Activated T-cell treated with anti-CD3 and anti-CD28 coated beads, Interleukin-2, amount 50 U/mL, for 1 hour (primary cell): ENCODE data around the gene HBD.

ENCODE experiments used
- DNase-seq: peaks from one replicate; pipeline ENCODE4 v3.0.0-alpha.2; 2020

The HBD gene

DNA sequence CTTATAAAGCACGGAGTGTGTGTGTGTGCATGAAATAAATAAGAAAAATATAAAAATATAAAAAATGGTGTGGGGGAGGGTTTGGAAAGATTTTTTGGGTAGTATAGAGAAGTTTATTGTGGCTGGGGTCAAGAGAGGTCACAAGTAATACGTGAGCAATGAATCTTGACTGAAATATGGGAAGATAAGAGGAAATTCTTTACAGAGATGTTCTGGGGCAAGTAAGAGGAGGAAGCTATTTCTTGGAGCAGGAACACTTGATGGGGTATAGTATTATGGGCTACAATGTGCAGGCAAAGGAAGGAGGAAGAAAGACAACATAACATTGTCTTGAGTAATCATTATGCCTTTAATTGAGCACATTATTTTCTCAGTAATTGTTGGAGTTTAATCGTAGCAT lies 2.1 kb downstream of the HBD start:
- no peak for DNase-seq

DNA sequence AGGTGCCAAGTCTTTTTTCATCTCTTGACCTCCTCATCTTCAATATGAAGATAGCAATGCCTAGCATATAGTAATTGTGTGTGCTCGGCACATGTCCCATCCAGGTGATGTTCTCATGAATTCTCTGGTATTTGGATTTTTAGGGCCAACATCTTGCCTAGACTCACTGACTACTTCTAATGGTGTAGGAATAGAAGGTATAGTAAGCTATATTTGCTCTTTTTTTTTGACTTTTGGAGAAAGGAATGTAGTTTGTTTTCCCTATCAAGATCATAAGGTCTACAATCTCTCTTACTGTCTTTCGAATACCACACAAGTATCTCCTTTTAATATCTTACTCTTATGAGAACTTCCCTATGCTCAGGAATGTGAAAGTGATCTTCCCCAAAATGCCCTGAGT lies 3.2 kb downstream of the HBD start:
- no peak for DNase-seq

DNA sequence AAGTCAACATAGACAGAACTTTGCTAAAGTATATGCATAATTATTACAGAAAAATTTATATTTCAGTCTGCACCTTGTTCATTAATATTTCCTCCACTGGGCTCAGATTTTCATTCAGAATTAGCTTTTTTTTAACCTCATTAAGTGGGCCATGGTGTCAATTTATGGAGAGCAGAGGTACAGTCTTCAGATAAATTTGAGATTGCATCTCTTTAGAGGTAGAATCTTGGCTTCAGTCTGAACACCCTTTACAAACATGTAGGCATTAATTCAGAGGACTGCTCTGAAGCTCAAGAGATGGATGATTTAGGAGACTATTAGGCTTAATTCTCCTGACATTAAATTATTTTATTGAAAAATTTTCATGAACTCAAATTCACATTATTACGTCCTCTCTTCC lies 4.0 kb downstream of the HBD start:
- DNase-seq, result no peak

- no peak for DNase-seq
Measured at GRCh38 chr11:5229796-5230195, 4.5 kb downstream of the HBD start.

DNA sequence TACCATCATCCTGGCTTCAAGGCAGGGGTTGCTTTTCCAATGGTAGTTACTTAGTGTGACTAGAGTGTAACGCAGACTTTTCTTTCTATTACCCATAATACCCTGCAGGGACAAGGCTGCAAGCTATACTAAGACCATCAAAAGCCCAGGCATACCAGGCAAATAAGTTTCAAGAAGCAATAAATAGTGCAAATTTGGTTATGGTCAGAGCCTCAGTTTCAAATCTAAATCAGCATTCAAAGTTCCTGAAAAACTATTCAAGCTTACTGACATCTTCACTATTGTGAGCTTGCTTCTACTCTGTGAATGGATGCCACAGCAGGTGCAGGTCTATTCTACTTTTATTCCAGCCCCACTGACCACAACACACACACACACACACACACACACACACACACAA lies 4.9 kb downstream of the HBD start:
- DNase-seq, result no peak

DNA sequence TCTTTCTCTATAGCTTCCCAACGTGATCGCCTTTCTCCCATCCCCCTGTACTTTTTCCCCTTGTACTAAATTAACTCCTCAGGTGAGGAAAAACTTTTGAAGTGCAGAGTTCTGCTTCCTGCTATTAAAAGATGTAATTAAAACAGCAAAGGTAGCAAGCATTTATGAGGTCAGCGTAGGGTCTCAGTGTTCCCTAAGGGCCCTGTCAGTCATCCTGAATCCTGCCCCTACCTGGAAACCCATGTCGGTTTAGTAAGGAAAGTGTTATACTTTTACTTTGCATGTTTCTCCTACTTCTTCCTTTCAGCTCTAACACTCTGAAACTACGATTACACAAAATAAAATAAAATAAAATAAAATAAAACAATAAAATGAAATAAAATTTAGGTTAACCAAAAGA lies 6.2 kb downstream of the HBD start:
- DNase-seq, result no peak

- DNase-seq, result no peak
Measured at GRCh38 chr11:5227681-5228080, 6.6 kb downstream of the HBD start.

GRCh38 chr11:5226732-5227310 lies 7.5 kb downstream of the HBD start, which contains the start of gene HBB:
TSS of gene HBB (minus strand) at chr11:5227071. CDS start at chr11:5227021, 50 bp downstream.
- DNase-seq, result no peak

- no peak for DNase-seq
Measured at GRCh38 chr11:5225480-5225871, 8.8 kb downstream of the HBD start.

DNA sequence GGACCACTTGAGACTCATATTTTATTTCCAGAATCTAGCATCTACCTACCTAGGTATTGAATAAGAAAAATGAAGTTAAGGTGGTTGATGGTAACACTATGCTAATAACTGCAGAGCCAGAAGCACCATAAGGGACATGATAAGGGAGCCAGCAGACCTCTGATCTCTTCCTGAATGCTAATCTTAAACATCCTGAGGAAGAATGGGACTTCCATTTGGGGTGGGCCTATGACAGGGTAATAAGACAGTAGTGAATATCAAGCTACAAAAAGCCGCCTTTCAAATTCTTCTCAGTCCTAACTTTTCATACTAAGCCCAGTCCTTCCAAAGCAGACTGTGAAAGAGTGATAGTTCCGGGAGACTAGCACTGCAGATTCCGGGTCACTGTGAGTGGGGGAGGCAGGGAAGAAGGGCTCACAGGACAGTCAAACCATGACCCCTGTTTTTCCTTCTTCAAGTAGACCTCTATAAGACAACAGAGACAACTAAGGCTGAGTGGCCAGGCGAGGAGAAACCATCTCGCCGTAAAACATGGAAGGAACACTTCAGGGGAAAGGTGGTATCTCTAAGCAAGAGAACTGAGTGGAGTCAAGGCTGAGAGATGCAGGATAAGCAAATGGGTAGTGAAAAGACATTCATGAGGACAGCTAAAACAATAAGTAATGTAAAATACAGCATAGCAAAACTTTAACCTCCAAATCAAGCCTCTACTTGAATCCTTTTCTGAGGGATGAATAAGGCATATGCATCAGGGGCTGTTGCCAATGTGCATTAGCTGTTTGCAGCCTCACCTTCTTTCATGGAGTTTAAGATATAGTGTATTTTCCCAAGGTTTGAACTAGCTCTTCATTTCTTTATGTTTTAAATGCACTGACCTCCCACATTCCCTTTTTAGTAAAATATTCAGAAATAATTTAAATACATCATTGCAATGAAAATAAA lies 9.5 kb downstream of the HBD start:
- no peak for DNase-seq

DNA sequence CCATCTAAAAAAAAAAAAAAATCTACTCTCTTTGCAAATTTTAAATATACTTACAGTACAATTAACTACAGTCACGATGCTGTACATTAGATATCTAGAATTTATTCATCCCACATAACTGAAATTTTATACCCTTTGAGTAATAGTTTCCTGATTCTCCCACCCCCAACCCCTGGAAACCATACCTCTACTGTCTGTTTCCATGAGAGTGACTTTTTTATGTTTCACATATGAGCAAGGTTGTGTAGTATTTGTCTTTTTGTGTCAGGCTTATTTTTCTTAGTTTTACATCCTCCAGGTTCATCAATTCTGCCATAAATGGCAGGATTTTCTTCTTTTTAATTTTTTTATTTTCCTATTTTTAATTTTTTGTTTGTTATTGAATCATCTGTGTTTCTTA lies 10.6 kb downstream of the HBD start:
- DNase-seq, result no peak

GRCh38 chr11:5223146-5223545 lies 11.1 kb downstream of the HBD start:
- no peak for DNase-seq

- no peak for DNase-seq
Measured at GRCh38 chr11:5210376-5210885, 23.9 kb downstream of the HBD start.

GRCh38 chr11:5204787-5205186 lies 29.5 kb downstream of the HBD start:
- no peak for DNase-seq

DNA sequence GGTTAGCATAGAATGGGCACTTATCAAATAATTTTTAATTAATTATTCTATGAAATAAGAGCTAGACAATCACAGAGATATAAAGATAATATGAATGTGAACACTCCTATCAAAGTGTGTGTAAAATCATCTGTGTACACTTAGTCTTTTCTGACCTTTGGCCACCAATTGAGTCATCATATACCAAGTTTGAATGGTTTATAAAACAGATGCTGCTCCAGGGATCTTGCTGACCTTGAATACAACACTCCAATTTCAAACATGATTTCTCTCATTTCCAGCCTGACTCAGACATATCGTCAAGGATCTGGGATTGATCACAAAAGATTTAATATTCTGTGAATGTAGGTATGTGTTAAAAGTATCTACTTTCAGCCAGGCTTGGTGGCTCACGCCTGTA lies 30.9 kb downstream of the HBD start:
- DNase-seq, result no peak

- no peak for DNase-seq
Measured at GRCh38 chr11:5200582-5200981, 33.7 kb downstream of the HBD start, which contains the start of gene OR51V1. TSS of gene OR51V1 (minus strand) at chr11:5200682. CDS start at chr11:5200682, 0 bp downstream.

DNA sequence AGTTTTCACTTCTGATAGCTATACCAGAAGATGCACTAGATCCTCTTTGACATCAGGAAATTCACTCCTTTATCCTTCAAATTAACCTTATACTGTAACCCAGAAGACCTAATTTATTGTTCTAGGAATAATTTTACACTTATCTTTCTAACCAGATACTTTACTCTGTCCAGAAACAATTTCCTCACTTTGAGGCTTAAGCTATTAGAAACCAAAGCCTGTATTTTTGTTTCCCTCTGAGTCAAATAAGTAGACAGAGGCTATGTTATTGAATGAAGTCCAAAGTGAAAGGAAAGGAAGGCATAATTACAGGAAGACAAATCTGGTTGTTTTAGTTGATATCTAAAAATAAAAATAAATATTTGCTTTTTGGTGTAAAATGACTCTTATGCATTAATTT lies 36.0 kb downstream of the HBD start:
- no peak for DNase-seq

DNA sequence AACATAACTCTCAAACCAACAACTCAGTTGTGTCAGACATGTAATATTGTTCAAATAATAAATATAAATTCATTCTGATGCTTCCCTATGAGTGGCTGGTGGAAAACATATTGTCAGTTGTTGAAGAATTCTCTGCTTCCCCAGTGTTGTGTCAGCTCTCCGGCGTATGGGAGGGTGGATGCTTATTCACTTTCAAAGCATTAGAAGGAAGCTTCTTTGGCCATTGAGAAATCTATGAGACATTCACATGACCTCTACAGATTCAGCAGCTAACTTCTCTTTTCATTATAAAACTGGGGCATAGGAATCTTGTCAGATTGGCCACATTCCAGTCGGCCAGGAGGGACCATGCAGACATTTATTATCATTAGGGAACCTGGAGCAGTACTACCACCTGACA lies 36.7 kb downstream of the HBD start:
- DNase-seq, result no peak

- no peak for DNase-seq
Measured at GRCh38 chr11:5196731-5197130, 37.6 kb downstream of the HBD start.

GRCh38 chr11:5196067-5196466 lies 38.2 kb downstream of the HBD start:
- no peak for DNase-seq

DNA sequence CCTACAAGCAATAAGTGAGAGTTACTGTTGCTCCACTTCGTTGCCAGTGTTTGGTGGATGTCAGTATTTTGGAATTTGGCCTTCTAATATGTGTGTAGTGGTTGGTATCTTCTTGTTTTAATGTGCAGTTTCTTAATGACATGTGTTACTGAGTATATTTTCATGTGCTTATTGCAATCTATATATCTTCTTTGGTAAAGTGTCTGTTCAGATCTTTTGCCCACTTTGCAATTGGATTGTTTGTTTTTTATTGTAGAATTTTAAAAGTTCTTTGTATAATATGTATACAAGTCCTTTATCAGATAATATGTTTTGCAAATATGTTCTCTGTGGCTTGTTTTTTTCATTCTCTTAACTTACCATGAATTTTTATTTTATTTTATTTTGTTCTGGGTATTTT lies 41.5 kb downstream of the HBD start:
- no peak for DNase-seq

GRCh38 chr11:5188201-5188600 lies 46.1 kb downstream of the HBD start:
- no peak for DNase-seq
